ENCODE results near the gene MID1.

GRCh38 chrX:10666102-10666501 is 45.7 kb upstream of the MID1 start:
- TF ChIP-seq EP300 (IDR thresholded peaks at IDR 0.05) (no peak), POLR2A (IDR thresholded peaks at IDR 0.05) (no peak), CTCF (IDR thresholded peaks at IDR 0.05) (no peak), POLR2AphosphoS5 (IDR thresholded peaks at IDR 0.05) (no peak)
